GM12874 (cell line): Measurements from ENCODE around the gene TAF11L11.
"Not testable (repeated sequence)": the region's sequence is repeated elsewhere in the genome, so short reads cannot be mapped to it uniquely, and the experiment has no call there.

ENCODE experiments used
- CTCF ChIP-seq: IDR thresholded peaks from 2 replicates; pipeline ENCODE4 v1.5.1; 2011; ENCODE audit warnings: low read depth, mild to moderate bottlenecking, control low read depth, low read length, moderate library complexity; ENCODE audit not compliant: insufficient read depth

TAF11L11 gene

DNA sequence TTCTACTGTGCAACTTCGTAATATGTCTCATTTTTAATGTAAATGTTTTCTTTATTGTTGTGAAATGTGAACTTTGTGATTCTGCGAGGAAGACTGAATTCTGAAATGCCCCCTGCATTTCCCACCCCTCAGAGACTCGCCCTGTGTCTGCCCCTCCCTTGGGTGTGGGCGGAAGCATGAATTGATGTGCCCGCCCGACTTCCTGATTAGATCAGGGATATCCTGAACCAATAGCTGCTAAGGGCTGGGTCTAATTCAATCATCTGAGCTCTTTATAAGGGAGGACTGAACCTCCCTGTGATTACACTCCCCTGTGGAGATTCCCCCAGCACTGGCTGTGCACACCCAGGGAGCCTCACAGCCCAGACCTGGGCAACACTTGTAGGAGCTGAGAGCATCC lies at the start of gene TAF11L11:
Gene TAF11L11 (plus strand): TSS at position 304 of the 400 bp plus-strand sequence.
- not testable (repeated sequence) for TF ChIP-seq CTCF

DNA sequence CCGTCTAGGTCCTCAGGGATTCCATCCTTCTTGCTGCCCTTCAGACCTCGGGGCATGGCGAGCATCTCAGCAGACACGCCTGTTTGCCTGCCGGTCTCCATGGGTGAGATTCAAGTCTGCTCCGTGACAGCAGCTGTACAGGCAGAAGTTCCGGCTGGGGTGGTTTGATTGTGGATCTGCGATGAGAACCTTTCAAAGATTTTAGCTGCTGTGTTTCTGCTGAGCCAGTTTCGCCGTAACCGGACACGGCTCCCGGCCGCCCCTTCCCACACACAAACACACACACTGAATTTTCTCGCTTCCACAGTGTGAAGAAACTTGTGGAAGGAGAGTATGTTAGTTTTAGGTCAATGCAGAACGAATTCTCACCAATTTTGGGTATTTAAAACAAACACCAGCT lies 18.3 kb upstream of the TAF11L11 start, which contains the start of gene TAF11L7:
Gene TAF11L7 (minus strand): TSS at position 101 of the 400 bp plus-strand sequence.
- not testable (repeated sequence) for TF ChIP-seq CTCF

DNA sequence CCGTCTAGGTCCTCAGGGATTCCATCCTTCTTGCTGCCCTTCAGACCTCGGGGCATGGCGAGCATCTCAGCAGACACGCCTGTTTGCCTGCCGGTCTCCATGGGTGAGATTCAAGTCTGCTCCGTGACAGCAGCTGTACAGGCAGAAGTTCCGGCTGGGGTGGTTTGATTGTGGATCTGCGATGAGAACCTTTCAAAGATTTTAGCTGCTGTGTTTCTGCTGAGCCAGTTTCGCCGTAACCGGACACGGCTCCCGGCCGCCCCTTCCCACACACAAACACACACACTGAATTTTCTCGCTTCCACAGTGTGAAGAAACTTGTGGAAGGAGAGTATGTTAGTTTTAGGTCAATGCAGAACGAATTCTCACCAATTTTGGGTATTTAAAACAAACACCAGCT lies 13.1 kb upstream of the TAF11L11 start, which contains the start of gene TAF11L8:
Gene TAF11L8 (minus strand): TSS at position 101 of the 400 bp plus-strand sequence.
- TF ChIP-seq CTCF: not testable (repeated sequence)

GRCh38 chr5:17594255-17594654 lies 9.7 kb upstream of the TAF11L11 start, which contains the start of gene TAF11L9:
Gene TAF11L9, minus strand, starts transcription at chr5:17594394.
- TF ChIP-seq CTCF: not testable (repeated sequence)

- TF ChIP-seq CTCF: not testable (repeated sequence)
Observed at GRCh38 chr5:17597728-17598127, 6.3 kb upstream of the TAF11L11 start, which contains the start of gene TAF11L10. Gene TAF11L10, minus strand, starts transcription at chr5:17597828.

- no peak for TF ChIP-seq CTCF
Observed at GRCh38 chr5:17604951-17605350, 968 bp downstream of the TAF11L11 start.

DNA sequence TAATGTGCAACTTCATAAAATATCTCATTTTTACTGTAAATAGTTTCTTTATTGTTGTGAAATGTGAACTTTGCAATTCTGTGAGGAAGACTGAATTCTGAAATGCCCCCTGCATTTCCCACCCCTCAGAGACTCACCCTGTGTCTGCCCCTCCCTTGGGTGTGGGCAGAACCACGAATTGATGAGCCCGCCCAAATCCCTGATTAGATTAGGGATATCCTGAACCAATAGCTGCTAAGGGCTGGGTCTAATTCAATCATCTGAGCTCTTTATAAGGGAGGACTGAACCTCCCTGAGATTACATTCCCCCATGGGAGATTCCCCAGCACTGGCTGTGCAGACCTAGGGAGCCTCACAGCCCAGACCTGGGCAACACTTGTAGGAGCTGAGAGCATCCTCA lies 6.1 kb downstream of the TAF11L11 start, which contains the start of gene TAF11L12:
Gene TAF11L12 (plus strand): TSS at position 301 of the 400 bp plus-strand sequence.
- not testable (repeated sequence) for TF ChIP-seq CTCF
